Spleen (tissue), 11 donors: Measurements from ENCODE around the gene MREG. TPM values are rescaled to one million over a fixed set of nuclear protein-coding genes. Genes with fewer than 3 reads are reported as not detected.

Experiments used
- DNase-seq: peaks from one replicate; pipeline ENCODE4 v3.0.0-alpha.2; 2020
- H3K27ac ChIP-seq, 8 donors: fragments of 200-600 bp; sonication (generic) in 7 of 8; 1 replicate in 4 of 8; 2 replicates in 4 of 8; pipeline versions ENCODE4 v1.5.0 to v1.8.0; 2016 to 2021; ENCODE audit warnings: inconsistent platforms in 4 of 8, mild to moderate bottlenecking in 4 of 8, moderate library complexity in 1 of 8
- H3K27me3 ChIP-seq, 7 donors: fragments of 200-600 bp; sonication (generic) in 6 of 7; replicated peaks in 1 of 7; 1 replicate in 4 of 7; 2 replicates in 3 of 7; pipeline versions ENCODE4 v1.5.0 to v1.8.0; 2016 to 2021; ENCODE audit warnings: inconsistent platforms in 3 of 7, mild to moderate bottlenecking in 1 of 7
- H3K36me3 ChIP-seq, 6 donors: fragments of 200-600 bp; sonication (generic) in 5 of 6; 1 replicate in 4 of 6; 2 replicates in 2 of 6; pipeline versions ENCODE4 v1.5.0 to v1.8.0; 2016 to 2021; ENCODE audit warnings: inconsistent platforms in 2 of 6
- H3K4me1 ChIP-seq, 6 donors: fragments of 200-600 bp; sonication (generic) in 5 of 6; 1 replicate in 3 of 6; 2 replicates in 3 of 6; pipeline versions ENCODE4 v1.5.0 to v1.8.0; 2016 to 2021; ENCODE audit warnings: inconsistent platforms in 3 of 6
- H3K4me3 ChIP-seq, 8 donors: fragments of 200-600 bp; sonication (generic) in 7 of 8; 1 replicate in 4 of 8; 2 replicates in 4 of 8; pipeline versions ENCODE4 v1.5.0 to v1.8.0; 2016 to 2021; ENCODE audit warnings: inconsistent platforms in 4 of 8, mild to moderate bottlenecking in 4 of 8, moderate library complexity in 2 of 8
- H3K9me3 ChIP-seq, 8 donors: fragments of 200-600 bp; sonication (generic) in 7 of 8; 1 replicate in 4 of 8; 2 replicates in 4 of 8; pipeline versions ENCODE4 v1.5.0 to v1.8.0; 2016 to 2021; ENCODE audit warnings: inconsistent platforms in 4 of 8
- POLR2A ChIP-seq, 3 donors: fragments of 450-650 bp; IDR thresholded peaks; one replicate each; pipeline ENCODE4 v1.5.1; 2017; ENCODE audit warnings: antibody characterized with exemption in 3 of 3, mild to moderate bottlenecking in 1 of 3
- POLR2AphosphoS5 ChIP-seq, 3 donors: sonication (generic); formaldehyde crosslinking; IDR thresholded peaks; one replicate each; pipeline ENCODE4 v1.5.1; 2017; ENCODE audit warnings: antibody characterized with exemption in 3 of 3
- WGBS, 5 donors: extraction: QIAGEN DNeasy Blood & Tissue Kit in 3 of 5; methylation state at CpG; one replicate each; pipeline versions ENCODE4 v1.1.5 to v1.1.7; 2013 to 2018; 5-methylcytosine and 5-hydroxymethylcytosine counted together
- intact Hi-C: fragments of 100-400 bp; cut with DNase I; formaldehyde crosslinking; loops from one replicate; pipeline ENCODE4 v1.15.0; 2023; ENCODE audit warnings: low total_unique reads
- polyA plus RNA-seq, 3 donors: library from polyadenylated mRNA; stranded (reverse); fragments of 200-250 nt; gene quantifications; one replicate each; pipeline ENCODE4 v1.2.1, GENCODE V29; 2013
- total RNA-seq, 7 donors: library from RNA; depleted of rRNA in 3 of 7; stranded (reverse); fragments of >200 nt in 3 of 7; fragmentation: NEBNext Ultra II Directional in 4 of 7; extraction: Animal tissue kit (Norgen Biotek cat#: 25700) in 4 of 7; gene quantifications; one replicate each; pipeline versions ENCODE4 v1.1.0 to v1.2.1, GENCODE V29; 2016 to 2021
- TF ChIP-seq, protein P1 (sequence below), 11 experiments: fragments of 200-600 bp in 7 of 11; fragments of 450-650 bp in 4 of 11; sonication (generic) in 4 of 11; IDR thresholded peaks in 8 of 11; conservative IDR thresholded peaks in 3 of 11; 1 replicate in 7 of 11; 2 replicates in 4 of 11; pipeline versions ENCODE4 v1.4.0 to v1.8.0; 2016 to 2021; ENCODE audit warnings: antibody characterized with exemption in 11 of 11, inconsistent platforms in 4 of 11, mild to moderate bottlenecking in 1 of 11
- donor health status: healthy with polysubstance abuse.
- donor health status: DM: no; HTN: no; CAD: no; lungs with moderate emphysema.
- donor health status: DM: no; HTN: no; CAD: no.
- donor health status: Bipolar disorder and iron deficiency.
- donor health status: healthy.
- donor health status: DM: no; HTN: no; CAD: no.
- donor health status: DM: yes; HTN: yes; CAD: no.

Gene MREG
- total and polyA plus RNA-seq, 10 donors: 4.5 to 8.3 (median 6.6) TPM

DNA sequence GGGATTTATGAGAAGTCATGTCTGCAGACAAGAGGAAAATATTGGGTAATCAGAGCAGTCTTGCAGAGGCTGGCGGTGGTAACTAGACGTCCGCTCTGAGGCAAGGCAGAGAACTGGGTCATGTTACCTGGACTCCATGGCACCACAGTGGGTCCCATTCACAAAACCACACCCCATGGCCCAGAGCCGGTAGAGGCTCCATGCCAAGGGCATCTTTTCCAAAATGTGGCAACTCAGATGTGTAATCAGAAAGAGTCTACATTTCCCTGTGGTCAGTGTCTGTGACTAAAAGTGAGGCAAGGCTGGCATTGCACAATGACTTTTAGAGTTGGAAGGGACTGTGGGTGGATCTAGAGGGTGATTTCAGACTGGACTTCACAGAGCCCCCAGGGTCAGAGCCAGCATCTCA is 113.1 kb downstream of the MREG start:
- TF ChIP-seq, protein P1, sequence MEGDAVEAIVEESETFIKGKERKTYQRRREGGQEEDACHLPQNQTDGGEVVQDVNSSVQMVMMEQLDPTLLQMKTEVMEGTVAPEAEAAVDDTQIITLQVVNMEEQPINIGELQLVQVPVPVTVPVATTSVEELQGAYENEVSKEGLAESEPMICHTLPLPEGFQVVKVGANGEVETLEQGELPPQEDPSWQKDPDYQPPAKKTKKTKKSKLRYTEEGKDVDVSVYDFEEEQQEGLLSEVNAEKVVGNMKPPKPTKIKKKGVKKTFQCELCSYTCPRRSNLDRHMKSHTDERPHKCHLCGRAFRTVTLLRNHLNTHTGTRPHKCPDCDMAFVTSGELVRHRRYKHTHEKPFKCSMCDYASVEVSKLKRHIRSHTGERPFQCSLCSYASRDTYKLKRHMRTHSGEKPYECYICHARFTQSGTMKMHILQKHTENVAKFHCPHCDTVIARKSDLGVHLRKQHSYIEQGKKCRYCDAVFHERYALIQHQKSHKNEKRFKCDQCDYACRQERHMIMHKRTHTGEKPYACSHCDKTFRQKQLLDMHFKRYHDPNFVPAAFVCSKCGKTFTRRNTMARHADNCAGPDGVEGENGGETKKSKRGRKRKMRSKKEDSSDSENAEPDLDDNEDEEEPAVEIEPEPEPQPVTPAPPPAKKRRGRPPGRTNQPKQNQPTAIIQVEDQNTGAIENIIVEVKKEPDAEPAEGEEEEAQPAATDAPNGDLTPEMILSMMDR (IDR thresholded peaks at IDR 0.05 in 8 of 11, conservative IDR thresholded peaks at IDR 0.05 in 3 of 11): no peak
- TF ChIP-seq POLR2AphosphoS5 (IDR thresholded peaks at IDR 0.05) (no peak), POLR2A (IDR thresholded peaks at IDR 0.05) (no peak)
- no peak for DNase-seq
- intact Hi-C loops: no loop called here
- H3K27ac ChIP-seq: no peak overlapping the region
- no peaks in the 10 kb centered on the region for H3K27me3 ChIP-seq
- no peak overlapping the region for H3K4me3 ChIP-seq
- no peaks in the 10 kb centered on the region for H3K9me3 ChIP-seq
- H3K4me1 ChIP-seq: peaks cover 0 to 16% (median 0%) of the 10 kb centered on the region in 6 donors
- H3K36me3 ChIP-seq: no peaks in the 10 kb centered on the region
- 51 to 82% (median 61%) methylated on average over 4 of the region's 4 CpGs for WGBS, 5 donors

- Histone ChIP-seq H3K27ac (no peak overlapping the region), H3K9me3 (no peaks in the 10 kb centered on the region), H3K4me3 (no peak overlapping the region), H3K36me3 (no peaks in the 10 kb centered on the region), H3K27me3 (no peaks in the 10 kb centered on the region), H3K4me1 (peaks cover 0 to 16% (median 0%) of the 10 kb centered on the region in 6 donors)
- intact Hi-C loops: no loop called here
- TF ChIP-seq POLR2A (IDR thresholded peaks at IDR 0.05): no peak
- no peak for TF ChIP-seq POLR2AphosphoS5 (IDR thresholded peaks at IDR 0.05)
- TF ChIP-seq, protein P1 (IDR thresholded peaks at IDR 0.05 in 8 of 11, conservative IDR thresholded peaks at IDR 0.05 in 3 of 11): no peak
- DNase-seq: no peak
- 75 to 89% (median 82%) methylated on average over 14 of the region's 14 CpGs for WGBS, 5 donors
Measured at GRCh38 chr2:215899141-215900074, 113.9 kb downstream of the MREG start.

GRCh38 chr2:215898363-215898762 is 115.0 kb downstream of the MREG start:
- WGBS, 5 donors: 72 to 84% (median 79%) methylated on average over 2 of the region's 2 CpGs
- intact Hi-C loops: no loop called here
- TF ChIP-seq POLR2AphosphoS5 (IDR thresholded peaks at IDR 0.05): no peak
- TF ChIP-seq, protein P1 (IDR thresholded peaks at IDR 0.05 in 8 of 11, conservative IDR thresholded peaks at IDR 0.05 in 3 of 11): no peak
- TF ChIP-seq POLR2A (IDR thresholded peaks at IDR 0.05): no peak

DNA sequence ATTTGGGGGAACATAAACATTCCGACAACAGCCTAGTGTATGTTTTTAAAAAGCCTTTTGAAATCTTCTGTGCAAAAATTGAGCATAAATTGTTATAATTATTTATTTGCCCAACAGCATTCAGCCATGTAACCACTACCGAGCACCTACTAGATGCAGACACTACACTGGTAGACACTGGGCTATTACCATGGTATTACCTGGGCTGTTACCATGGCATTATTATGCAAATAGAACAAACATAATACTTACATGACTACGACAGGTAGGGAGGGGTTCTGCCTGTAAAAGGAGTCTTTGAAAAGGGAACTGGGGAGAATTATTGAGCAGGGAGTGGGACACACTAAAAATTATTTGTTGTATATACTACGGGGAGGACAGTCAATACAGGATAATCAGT is 116.4 kb downstream of the MREG start:
- no peak for DNase-seq
- 62 to 74% (median 69%) methylated on average over 4 of the region's 4 CpGs for WGBS, 5 donors
- peaks cover 0 to 16% (median 0%) of the 10 kb centered on the region in 6 donors for H3K4me1 ChIP-seq
- no peaks in the 10 kb centered on the region for H3K36me3 ChIP-seq
- no peaks in the 10 kb centered on the region for H3K27me3 ChIP-seq
- no peak overlapping the region for H3K4me3 ChIP-seq
- TF ChIP-seq, protein P1 (IDR thresholded peaks at IDR 0.05 in 8 of 11, conservative IDR thresholded peaks at IDR 0.05 in 3 of 11): no peak
- no peak for TF ChIP-seq POLR2AphosphoS5 (IDR thresholded peaks at IDR 0.05)
- no peak for TF ChIP-seq POLR2A (IDR thresholded peaks at IDR 0.05)
- H3K27ac ChIP-seq: no peak overlapping the region
- no peaks in the 10 kb centered on the region for H3K9me3 ChIP-seq
- intact Hi-C loops: no loop called here

More at GRCh38 chr2:215898363-215898762, 115.0 kb downstream of the MREG start:
- H3K27me3 ChIP-seq: no peaks in the 10 kb centered on the region
- no peak overlapping the region for H3K4me3 ChIP-seq
- DNase-seq: no peak
- H3K36me3 ChIP-seq: no peaks in the 10 kb centered on the region
- peaks cover 0 to 16% (median 0%) of the 10 kb centered on the region in 6 donors for H3K4me1 ChIP-seq
- no peak overlapping the region for H3K27ac ChIP-seq
- no peaks in the 10 kb centered on the region for H3K9me3 ChIP-seq
